Measurements from ENCODE around the gene PKP3. TPM values are rescaled to one million over a fixed set of nuclear protein-coding genes. Genes with fewer than 3 reads are reported as not detected.
"Not testable (repeated sequence)": the region's sequence is repeated elsewhere in the genome, so short reads cannot be mapped to it uniquely, and the experiment has no call there.

The PKP3 gene
- total RNA-seq, 1 experiment from 2014 or later, result 4.7 TPM

DNA sequence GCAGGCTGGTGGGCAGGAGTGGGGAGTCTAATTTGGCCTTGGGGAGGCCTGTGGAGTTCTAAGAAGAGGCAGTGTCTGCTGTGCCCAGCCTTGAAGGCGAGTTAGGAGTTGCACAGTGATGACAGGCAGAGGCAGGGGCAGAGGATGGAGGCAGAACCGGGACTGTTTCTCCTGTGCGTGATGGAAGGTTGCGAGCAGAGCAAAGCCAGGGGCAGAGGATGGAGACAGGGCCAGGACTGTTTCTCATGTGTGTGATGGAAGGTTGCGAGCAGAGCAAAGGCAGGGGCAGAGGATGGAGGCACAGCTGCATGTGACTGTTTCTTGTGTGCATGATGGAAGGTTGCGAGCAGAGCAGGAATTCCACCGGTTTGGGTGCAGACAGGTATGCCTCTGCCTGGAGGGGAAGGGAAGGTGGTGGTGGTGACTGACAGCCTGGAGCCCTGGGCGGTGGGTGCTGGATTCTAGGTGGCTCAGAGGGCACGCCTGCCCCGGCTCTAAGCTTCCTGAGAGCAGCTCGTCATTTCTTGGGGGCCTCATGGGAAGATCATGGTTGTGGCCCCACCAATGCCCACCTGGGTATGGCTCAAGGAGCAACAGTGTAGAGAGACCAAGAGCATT is 16.0 kb upstream of the PKP3 start:
- no peak for DNase-seq (ENCODE audit: low read depth)

- no peak for DNase-seq (ENCODE audit: low read depth)
These were observed 14.6 kb upstream of the PKP3 start for GRCh38 chr11:379205-380094.

GRCh38 chr11:380095-380480 is 13.9 kb upstream of the PKP3 start:
- DNase-seq (ENCODE audit: low read depth), result no peak

DNA sequence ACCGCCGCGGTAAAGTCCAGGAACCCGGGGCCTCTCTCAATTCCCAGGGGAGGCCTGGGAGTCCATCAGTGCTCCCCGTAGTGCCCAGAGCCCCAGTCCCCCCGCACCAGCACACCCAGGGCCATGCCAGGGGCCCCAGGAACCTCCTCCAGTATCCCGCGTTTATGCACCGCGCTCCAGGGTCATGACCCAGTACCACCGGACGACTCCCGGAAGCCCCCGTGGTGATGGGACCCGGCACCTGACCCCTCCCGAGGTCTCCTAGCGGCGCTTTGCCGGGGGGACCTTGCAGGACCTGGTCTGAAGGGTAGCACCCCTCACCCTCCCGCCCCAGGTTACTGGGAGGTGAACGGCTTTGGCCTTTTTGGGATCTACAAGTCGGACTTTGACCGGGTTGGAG is 13.5 kb upstream of the PKP3 start:
- DNase-seq (ENCODE audit: low read depth), result no peak

- DNase-seq (ENCODE audit: low read depth), result no peak
These were observed 13.0 kb upstream of the PKP3 start for GRCh38 chr11:380996-381395.

GRCh38 chr11:381501-382072 is 12.4 kb upstream of the PKP3 start:
- no peak for DNase-seq (ENCODE audit: low read depth)

DNA sequence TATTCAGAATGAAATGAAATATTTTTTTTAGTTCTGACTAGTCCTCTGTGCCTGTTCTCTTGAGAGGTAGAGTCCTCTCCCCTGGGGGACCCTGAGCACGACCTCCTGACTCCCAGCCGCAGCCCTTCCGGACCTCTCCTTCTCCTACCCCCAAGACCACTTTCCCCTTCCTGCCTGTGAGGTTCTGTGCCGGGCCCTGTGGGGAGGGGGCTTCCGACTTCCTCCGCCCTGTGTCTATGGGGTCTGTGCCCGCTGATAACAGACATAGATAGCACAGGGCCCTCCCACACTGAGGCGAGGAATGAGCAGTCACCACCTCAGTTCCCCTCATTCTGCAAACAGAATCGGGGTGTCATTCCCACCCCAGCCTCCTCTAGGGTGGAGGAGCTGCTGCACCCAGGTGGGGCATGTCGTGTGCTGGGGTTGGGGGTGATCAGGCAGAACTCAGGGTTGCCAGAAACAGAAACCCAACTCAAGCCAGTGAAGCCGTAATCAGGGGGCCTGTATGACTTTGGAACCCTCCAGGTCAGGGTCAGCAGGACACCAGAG is 11.9 kb upstream of the PKP3 start:
- no peak for DNase-seq (ENCODE audit: low read depth)

- DNase-seq (ENCODE audit: low read depth), result no peak
These were observed 10.6 kb upstream of the PKP3 start for GRCh38 chr11:383431-383830.

- no peak for DNase-seq (ENCODE audit: low read depth)
These were observed 9.5 kb upstream of the PKP3 start for GRCh38 chr11:384511-384910.

DNA sequence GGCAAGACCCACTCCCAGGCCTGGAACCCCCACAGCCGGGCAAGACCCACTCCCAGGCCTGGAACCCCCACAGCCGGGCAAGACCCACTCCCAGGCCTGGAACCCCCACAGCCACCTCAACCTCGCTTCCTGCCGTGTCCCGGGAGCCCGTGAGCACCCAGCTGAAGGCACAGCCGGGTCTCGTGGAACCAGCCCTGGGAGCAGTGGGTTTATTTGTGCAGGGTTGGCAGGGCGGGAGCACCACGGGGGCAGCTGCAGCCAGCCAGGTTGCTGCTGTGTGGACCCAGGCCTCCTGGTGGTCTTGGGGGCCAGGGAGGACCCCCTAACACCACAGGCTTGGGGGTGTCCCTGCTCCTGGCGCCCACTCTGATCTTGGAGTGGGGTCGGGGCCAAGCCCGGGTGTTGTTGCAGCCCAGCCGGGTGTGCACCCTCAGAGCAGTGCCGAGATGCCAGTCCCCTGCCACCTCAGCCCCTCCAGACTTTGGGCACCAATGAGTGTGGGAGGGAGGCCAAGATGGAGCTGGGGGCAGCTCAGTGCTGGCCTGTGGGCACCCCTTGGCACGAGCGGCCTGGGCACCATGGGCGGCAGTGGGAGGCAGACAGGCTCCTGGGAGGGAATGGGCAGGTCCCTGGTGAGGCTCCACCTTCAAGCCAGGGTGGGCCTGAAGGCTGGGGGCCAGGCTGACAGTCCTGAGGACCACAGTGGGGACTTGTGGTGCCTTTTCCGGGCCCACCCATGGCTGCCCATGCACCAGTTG is 8.2 kb upstream of the PKP3 start:
- DNase-seq (ENCODE audit: low read depth), result no peak

- no peak for DNase-seq (ENCODE audit: low read depth)
These were observed 7.5 kb upstream of the PKP3 start for GRCh38 chr11:386483-386882.

DNA sequence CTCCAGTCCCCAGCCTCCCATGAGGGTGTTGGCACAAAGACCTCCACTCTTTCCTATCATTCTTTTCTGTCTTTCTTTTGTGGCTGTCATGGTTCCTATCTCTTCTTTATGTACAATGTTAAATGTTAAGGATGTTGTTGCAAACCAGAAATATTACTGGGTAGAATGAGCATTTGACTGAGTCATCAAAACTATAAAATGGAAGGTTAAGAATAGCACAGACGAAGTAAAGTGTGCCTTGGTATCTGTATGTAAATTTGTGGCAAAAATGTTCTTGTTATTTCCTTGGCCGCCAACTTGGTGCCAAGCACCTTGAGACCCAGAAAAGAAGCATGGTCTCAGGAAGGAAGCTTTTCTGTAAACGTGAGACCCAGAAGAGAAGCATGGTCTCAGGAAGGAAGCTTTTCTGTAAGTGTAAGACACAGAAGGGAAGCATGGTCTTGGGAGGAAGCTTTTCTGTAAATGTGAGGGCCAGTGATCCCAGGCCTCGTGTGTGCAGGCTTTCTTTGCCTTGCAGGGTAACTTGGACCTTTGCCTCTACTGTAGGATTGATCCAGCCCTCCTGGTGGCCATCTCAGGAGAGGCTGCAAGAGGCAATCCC is 6.7 kb upstream of the PKP3 start:
- DNase-seq (ENCODE audit: low read depth), result no peak

DNA sequence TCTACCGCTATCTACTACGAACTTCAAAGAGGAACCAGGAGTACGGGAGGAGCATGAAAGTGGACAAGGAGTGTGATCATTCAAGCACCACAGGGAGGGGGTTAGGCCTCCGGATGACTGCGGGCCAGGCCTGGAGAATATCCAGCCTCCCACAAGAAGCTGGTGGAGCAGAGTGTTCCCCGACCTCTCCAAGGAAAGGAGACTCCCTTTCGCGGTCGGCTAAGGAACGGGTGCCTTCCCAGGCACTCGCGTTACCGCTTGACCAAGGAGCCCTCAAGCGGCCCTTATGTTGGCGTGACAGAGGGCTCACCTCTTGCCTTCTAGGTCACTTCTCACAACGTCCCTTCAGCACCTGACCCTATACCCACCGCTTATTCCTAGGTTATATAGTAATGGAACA is 4.6 kb upstream of the PKP3 start:
- DNase-seq (ENCODE audit: low read depth), result not testable (repeated sequence)

- no peak for DNase-seq (ENCODE audit: low read depth)
These were observed 3.8 kb upstream of the PKP3 start for GRCh38 chr11:390175-390574.

DNA sequence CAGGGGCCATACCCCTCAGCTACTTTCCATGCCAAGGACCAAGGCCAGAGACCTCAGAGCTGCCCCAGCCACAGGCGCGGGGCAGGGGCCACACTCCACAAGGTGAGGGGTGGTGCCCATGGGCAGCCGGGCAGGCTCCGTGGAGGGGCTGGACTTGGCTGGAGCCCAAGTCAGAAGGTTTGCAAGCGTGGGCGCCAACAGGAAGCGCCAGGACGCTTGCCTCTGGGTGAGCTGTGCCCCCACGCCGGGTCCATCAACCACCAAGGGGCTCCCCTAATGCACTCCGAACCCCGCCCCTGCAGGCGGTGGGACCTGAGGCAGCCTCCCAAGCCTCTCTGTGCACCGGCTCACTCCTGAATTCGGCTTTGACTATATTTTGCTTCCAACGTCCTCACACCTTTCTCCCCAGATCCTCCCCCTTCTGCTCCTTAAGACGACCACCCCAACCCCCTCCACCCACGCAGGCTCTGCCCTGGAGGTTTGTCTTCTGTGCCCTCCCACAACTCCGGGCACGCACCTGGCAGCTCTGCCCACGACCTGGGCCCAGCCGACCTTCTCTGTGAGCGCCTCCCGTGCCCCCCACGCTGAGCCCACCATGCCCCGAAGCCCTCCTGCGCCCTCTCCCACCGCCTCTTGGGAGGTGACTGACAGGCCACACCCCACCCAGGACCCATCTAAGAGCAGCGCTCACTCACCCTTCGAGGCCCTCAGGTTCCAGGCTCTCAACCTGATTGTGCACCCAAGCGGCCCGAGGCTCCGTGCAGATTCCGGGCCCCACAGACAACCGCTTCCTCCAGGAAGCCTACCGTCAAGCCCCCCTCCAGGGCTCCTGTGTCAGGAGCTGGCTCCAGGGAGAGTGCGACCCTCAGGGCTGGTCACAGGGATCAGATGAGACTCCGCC is 2.6 kb upstream of the PKP3 start:
- DNase-seq (ENCODE audit: low read depth), result no peak

- DNase-seq (ENCODE audit: low read depth), result no peak
These were observed 1.8 kb upstream of the PKP3 start for GRCh38 chr11:392102-392777.

- DNase-seq (ENCODE audit: low read depth), result peak; percentile 78
These were observed 583 bp upstream of the PKP3 start for GRCh38 chr11:393219-394033.

GRCh38 chr11:394858-395655 is 1.0 kb downstream of the PKP3 start:
- DNase-seq (ENCODE audit: low read depth), result no peak
